PC-3 (cell line): ENCODE measurements around the gene TNFSF10.

Experiments
- CTCF ChIP-seq: fragments of 300-600 bp; sonication (generic); conservative IDR thresholded peaks from 2 replicates; pipeline ENCODE4 v1.5.1; 2017; ENCODE audit warnings: antibody characterized with exemption, low read depth, mild to moderate bottlenecking, low read length
- EZH2phosphoT487 ChIP-seq: fragments of 300-600 bp; sonication (generic); IDR thresholded peaks from 2 replicates; pipeline ENCODE4 v1.6.1; 2018; ENCODE audit warnings: mild to moderate bottlenecking, antibody characterized with exemption, low read length, borderline replicate concordance

- no peak for TF ChIP-seq CTCF
- no peak for TF ChIP-seq EZH2phosphoT487
Observed at GRCh38 chr3:172465281-172465680, 57.9 kb downstream of the TNFSF10 start.
